Measurements from ENCODE around the gene DELE1.
A peak's percentile ranks its signal among the peaks of the same experiment; 100 is the strongest.

The DELE1 gene

DNA sequence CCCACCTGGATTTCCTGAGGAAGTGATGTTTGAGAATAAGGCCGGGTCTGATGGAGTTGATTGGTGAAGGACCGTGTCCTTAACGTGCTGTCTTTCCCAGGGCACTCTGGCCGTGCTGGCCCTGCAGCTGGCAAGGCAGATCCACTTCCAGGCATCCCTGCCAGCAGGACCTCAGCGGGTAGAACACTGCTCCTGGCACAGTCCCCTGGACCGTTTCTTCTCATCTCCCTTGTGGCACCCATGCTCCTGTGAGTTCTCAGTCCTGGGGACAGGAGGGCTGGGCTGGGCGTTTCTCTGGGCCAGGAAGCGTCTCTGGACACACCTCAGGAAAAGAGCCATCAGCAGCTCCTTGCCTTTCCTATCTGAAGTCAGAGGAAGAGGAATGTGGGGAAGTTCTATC lies 4.4 kb downstream of the DELE1 start:
- DNase-seq: no peak

- DNase-seq: no peak
These were observed 5.9 kb downstream of the DELE1 start for GRCh38 chr5:141929398-141930058.

- no peak for DNase-seq
These were observed 8.0 kb downstream of the DELE1 start for GRCh38 chr5:141931694-141932093.

- no peak for DNase-seq
These were observed 9.5 kb downstream of the DELE1 start for GRCh38 chr5:141933151-141933550.

DNA sequence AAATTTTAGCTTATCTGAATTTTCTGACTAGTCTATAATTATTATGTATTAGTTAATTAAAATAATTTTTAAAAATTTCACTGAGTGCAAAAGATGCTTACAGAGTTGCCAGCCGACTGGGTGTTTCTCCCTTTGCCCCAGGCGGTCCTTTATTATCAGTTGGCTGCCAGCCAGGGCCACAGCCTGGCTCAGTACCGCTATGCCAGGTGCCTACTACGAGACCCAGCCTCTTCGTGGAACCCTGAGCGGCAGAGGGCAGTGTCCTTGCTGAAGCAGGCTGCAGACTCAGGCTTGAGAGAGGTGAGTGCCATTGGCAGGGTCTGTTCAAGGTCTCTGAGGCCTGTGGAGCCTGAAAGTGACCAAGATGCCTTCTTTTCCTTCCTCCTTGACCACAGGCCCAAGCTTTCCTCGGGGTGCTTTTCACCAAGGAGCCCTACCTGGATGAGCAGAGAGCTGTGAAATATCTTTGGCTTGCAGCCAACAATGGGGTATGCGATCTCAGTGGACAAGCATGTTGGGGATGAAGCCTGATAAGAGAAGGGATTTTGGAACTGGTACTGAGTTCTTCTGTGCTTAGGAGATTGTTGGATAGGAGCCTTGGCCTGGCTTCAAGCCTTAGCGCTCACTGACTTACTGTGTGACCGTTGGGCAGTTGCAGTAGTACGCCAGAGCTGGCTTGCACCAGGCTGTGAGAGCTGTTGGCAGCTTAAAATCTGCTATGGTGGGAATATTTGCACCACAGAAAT lies 10.6 kb downstream of the DELE1 start:
- DNase-seq: no peak

GRCh38 chr5:141935538-141935937 lies 11.9 kb downstream of the DELE1 start:
- DNase-seq: no peak

DNA sequence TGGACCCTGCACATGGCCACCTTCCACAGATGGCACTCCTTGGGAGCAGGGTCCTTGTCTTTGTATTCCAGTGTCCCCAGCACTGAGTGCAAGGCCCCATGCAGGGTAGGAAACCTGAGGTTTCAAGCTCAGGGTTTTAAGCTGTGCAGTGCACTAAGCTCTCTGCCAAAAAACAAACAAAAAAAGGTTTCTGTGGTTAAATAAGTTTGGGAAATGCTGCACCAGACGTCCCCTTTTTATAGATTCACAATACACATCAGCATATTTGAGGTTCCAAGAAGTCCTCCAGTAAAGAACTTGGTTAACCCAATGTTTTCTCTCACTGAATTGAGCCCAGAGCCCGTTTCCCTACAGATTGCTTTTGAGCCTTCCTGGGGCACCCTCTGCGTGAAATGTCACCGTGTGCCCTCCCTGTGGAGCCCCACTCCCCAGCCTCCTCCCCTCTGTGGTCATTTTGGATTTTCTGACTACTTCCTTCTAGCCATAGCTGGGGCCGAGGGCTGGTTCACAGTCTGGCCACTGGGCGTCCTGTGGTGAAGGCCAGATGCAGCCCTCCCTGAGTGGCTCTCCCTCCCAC lies 17.1 kb downstream of the DELE1 start:
- peak; percentile 18 for DNase-seq

- peak; percentile 54 for DNase-seq
These were observed 17.6 kb downstream of the DELE1 start for GRCh38 chr5:141941307-141941706.

- DNase-seq: no peak
These were observed 18.1 kb downstream of the DELE1 start for GRCh38 chr5:141941779-141942178.

- DNase-seq: no peak
These were observed 18.6 kb downstream of the DELE1 start for GRCh38 chr5:141942185-141942857.

DNA sequence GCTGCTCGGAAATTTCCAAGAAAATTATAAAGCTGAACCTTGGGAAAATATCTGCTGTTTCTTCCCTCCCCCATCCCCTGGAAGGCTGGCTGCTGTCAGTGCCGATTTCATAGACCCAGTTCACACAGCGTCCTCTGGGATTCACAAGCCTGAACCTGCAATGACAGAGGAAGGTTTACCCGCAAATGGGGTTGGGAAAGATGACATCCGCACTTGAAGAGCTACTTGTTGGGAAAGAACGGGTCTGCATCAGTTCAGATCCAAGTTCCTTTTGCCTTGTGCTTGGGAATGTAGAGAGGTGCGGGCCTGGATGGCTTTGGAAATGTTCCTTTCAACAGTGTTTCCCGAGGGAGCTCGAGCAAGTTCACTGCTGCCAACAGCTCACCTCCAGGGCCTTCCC lies 20.4 kb downstream of the DELE1 start:
- DNase-seq: no peak

DNA sequence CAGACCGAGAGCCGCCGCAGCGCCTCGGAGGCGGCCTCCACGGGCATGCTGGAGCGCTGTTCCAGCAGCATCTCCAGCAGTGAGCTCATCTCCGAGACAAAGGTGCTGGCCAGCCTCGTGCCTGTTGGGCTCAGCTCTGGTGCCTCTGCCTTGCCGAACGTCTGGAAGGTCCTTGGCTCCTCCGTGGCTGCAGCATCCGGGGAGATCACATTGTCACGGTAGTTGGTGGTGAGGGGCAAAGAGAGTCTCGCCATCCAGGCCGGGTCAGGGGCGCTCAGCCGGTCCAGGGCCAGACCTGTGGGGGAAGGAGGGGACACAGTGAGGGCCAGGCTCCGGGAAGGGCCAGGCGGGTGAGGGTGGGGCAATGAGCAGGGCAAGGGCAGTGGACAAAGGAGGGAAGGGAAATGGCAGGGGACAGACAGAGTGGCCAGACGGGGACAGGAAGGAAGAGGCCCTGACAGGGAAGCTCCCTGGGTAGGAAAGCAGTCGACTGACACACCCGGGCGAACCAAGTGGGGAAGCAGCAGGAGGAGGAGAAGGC lies 21.9 kb downstream of the DELE1 start:
- no peak for DNase-seq

GRCh38 chr5:141947316-141947715 lies 23.6 kb downstream of the DELE1 start:
- DNase-seq: no peak

DNA sequence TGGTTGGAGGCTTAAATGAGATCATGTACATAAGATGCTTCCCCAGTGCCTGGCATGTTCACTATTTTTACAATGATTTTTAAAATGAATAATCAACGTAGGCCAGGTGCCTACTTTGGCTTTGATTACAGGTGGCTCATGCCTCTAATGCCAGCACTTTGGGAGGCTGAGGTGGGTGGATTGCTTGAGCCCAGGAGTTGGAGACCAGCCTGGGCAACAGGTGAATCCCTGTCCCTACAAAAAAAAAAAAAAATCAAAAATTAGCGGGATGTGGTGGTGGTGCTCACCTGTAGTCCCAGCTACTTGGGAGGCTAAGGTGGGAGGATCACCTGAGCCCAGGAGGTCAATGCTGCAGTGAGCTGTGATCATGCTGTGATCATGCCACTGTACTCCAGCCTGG lies 25.1 kb downstream of the DELE1 start:
- DNase-seq: no peak

DNA sequence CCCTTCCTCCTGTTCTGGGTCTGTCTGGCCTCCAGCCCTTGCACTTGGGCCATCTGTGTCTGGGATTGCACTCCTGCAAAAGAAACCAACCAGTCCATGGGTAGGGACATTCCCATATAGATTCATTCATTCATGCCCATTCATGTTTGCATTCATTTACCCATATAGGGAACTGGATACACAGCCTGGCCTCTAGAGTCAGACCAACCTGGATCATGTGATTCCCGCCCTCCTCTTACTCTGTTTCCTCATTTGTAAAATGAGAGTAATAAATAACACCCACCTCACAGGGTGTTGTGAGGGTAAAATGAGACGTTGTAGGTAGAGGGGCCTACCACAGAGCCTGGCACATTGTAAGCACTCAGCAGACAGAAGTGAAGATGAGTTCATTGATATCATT lies 25.8 kb downstream of the DELE1 start:
- no peak for DNase-seq

DNA sequence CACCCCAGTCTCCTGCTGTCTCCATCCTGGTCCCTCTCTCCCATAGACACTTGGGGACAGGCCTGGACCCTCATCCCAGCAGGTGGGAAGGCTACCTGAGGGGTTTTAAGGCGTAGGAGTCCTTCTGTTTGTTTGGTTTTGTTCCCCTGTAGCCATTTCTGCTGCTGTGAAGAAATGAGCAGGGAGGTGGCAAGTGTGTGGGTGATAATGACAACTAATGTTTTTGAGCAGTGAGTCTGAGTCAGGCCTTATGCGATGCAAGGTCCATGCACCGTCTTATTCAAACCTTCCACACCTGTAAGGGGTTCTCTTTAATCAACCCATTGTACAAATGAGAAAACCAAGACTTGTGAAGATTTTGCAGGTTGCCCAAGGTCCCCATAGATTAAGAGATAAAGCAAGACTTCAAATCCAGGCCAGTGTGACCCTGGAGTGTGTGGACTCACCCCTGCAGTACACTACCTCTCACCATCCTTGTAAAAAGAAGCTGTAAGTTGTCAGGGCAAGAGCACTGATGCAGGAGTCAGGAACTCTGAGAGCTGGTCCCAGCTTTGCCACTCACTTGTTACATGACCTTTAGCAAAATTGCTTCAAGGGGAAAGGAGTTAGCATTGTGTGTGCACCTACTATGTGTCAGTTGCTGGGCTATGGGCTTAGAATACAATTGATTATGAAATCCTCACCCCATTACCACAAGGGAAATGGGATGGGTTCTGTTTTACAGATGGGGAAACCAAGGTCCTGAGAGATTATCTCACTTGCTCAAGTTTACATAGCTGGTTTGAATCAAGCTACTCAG lies 26.7 kb downstream of the DELE1 start:
- no peak for DNase-seq

- no peak for DNase-seq
These were observed 27.7 kb downstream of the DELE1 start for GRCh38 chr5:141951332-141951781.

- no peak for DNase-seq
These were observed 28.3 kb downstream of the DELE1 start for GRCh38 chr5:141952020-141952419.

DNA sequence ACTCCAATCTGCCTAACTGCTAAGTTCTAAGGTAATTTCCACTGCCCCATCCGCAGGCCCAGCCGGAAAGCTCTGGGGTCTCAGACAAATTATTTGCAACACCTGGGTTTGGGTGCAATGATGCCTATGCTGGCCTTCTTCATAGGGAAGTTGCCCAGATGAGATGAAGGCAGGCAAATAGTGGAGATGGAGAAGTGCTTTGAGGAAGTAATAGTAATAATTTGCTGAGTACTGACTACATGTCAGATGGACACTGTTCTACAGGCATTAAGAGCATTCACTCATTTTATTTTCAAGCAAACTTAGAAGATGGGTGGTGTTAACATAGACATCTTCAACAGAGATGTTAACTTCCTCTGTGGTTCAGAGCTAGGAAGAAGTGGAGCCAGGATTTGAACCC lies 30.5 kb downstream of the DELE1 start:
- no peak for DNase-seq

- DNase-seq: no peak
These were observed 33.8 kb downstream of the DELE1 start for GRCh38 chr5:141957367-141957996.

DNA sequence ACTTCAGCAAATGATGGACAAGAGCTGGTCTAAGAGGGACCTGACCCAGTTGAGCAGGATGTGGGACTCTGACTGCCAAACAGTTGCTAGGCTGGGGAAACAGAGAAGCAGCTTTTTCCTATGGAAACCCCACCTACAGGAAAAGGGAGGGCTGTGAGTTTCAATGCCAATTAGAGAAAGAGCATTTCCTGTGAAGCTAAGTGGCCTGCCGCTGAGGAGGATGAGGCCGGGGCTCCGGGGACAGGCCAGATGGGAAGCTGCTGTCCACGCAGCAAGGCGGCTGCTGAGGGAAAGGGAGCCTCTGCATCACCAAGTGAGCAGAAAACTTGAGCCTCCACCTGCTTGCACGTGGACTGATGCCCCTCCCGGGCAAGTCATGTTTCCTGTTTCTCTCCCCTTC lies 34.4 kb downstream of the DELE1 start, which contains the start of gene PCDH12:
Gene PCDH12, minus strand, starts transcription at position 90 of the 400 bp plus-strand sequence. CDS start 351 bp downstream, outside the sequence.
- DNase-seq: peak; percentile 33
